Measurements from ENCODE around the gene DOCK10. TPM values are rescaled to one million over a fixed set of nuclear protein-coding genes. Genes with fewer than 3 reads are reported as not detected.

DOCK10 gene
- total RNA-seq, 1 donor from 2014 or later = 4.1 TPM

DNA sequence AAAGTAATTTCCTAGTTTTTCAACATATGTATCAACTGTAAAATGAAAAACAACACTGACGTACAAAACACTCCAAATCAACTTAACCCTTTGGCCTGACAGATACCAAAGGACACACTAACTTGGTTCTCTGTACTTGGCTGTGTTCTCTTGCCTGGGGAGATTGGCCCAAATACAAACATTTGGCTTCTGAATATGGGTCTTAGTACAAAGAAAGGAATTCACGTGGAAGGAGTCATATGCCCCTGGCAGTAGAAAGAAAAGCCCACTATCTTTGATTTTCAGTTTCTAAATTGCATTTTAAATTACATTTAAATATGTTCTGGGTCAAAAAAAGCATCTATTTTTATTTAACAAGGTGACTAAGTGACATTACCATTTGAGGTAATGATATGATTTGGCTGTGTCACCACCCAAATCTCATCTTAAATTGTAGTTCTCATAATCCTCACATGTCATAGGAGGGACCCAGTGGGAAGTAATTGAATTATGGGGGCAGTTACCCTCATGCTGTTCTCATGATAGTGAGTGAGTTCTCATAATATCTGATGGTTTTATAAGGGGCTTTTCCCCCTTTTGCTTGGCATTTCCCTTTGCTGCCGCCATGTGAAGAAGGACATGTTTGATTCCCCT, 172.6 kb downstream of the DOCK10 start:
- DNase-seq = no peak

DNA sequence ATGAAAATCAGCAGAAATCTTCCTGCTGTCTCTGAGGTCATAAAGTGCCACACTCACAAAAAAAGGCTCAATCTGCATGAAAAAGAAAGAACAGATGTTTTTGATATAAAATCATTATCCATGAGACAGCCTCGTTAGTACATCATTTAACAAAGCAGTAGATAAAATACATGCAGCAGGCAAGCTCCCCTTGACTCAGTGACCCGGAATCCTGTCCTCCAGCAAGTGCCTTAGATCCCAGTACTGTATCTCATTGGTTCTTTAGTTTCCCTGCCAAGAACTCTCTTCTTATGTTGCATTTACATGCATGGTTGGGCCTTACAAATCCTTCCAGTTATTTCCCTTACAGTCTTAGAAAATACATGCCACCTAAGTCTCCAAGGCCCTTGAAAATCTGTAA, 177.3 kb downstream of the DOCK10 start:
- no peak for DNase-seq

DNA sequence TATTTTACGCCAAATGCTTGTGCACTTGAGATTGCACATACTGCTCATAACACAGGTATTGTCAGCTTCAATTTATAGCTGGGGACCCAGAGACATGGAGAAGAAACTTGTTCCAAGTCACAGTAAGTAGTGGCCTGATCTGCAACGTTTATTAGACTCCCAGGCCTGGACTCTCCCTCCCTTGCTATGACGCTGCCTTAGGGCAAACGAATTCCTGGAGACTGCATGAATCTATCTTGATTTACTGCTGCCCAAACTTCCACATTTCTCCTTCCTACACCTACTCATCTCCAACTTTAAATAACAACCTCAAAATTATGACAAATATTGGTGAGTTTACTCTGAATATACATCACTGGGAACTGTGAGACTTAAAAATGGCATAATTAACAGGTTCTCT, 181.0 kb downstream of the DOCK10 start:
- DNase-seq = no peak

DNA sequence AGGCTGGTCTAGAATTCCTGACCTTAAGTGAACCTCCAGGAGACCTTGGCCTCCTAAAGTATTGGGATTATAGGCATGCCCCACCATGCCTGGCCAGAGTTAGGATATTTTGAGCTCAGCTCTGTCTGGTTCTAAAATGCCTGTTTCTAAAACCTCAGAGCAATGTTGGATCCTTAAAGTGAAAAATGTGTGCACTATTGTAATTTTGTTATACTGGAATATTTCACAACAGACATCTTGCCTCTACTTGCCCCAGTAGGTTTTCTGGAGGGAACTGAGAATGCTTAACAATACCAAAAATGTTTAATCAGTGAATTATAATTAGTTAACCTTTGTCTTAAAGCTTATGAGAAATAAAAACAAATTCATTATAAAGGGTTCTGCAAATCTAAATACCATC, 181.5 kb downstream of the DOCK10 start:
- no peak for DNase-seq

DNA sequence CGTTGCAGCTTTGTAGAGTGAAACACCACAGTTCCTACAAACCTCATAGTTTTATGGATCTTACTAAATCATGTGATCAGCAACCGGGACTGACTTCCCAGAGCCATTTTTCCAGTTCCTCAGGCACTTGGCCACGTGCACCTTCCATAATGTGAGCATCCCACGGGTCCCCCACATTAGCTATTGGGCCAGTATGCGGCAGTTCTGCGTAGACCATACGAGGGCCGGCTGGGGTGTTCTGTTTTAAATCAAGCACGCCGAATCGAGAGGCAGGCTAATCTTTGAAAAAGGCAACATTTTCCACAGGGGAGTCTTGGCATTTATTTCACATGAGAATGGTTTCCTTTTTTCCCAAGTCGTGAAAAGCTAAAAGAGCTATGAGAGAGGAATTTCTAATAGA, 190.5 kb downstream of the DOCK10 start:
- DNase-seq = no peak

DNA sequence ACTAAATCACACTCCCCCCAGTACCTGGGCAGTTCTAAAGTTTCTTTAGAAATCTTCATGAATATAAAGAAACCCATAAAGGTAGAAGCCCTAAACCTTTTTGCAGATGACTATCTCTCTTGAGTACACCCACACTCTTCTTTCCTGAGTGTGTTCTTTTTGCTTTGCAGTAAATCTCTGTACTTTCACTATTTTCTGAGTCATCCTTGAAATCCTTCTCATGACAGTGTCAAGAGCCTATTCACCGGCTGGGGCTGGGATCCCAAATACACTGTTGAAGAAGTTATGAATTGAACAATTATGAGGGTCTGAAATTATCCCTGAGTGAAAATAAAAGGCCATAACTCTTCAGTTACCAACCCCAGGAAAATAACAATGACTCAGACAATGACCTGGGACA, 192.2 kb downstream of the DOCK10 start:
- no peak for DNase-seq

DNA sequence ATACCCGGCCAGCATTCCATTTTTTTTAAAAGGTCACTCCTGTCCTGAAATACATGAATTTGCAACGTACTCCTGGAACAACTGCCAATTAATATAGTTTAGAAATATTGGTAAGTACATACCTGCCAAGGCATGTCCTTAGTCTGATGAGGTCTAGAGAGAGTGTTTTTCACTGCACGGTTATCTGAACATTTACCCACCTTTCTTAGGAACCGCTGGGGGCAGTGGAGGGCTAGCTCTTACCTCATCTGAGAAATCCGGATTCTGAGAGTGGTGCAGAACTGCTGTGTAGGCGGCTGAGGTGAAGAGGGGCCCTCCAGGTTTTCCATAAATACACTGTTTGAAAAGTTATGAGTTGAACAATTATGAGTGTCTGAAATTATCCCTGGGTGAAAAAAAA, 193.0 kb downstream of the DOCK10 start:
- peak; percentile 33 for DNase-seq

DNA sequence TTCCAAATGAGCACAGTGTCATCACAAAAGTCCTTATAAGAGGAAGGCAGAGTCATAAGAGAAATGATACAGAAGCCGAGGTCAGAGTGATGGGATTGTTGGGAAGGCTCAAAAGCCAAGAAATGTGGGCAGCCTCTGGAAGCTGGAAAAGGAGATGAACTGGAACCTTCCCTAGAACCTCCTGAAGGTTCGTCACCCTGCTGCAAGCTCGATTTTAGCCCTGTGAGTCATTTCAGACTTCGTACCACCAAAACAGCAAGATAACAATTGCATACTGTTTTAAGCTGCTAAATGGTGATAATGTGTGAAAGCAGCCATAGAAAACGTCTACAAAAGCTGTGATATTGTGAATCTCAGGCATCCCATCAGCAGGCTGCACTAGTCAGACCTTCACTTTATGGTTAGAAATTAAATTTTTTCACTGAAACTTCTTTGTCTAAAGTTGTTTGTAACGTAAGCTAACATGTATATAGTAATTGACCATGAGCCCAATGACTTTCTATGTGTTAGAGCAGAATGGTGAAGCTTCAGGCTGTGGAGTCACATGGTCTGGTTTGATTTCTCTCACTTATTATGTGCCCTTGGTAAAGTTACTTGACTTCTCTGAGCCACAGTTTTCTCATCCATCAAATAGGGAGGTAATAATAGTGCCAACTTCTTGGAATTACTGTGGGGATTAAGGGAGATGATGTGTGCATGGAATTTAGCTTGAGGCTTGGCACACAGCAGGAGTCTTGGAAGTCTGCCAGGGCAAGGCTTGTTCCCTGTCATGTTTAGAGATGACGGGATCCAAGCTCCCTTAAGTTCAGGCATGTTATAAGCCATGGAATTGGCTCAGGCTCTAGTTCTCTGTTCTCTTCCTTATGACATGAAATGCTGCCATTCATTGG, 194.1 kb downstream of the DOCK10 start:
- DNase-seq = peak; percentile 68

DNA sequence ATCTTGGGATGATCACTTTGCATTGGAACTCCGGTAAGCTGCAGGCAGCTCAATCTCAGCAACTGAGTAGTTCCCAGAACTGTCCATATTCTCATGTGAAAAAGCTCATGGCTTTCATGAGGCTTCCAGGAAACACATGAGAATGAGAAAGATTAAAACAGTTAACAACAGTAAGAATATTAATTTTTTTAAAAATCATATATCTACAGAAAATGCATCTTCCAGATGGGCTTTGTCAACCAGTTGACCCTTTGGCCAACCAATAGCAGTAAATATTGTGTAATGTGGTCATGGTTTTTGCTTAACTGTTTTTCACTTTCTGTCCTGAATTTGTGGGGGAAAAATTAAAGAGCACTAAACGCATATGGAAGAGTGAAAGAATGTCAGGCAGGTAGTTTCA, 194.9 kb downstream of the DOCK10 start:
- no peak for DNase-seq

DNA sequence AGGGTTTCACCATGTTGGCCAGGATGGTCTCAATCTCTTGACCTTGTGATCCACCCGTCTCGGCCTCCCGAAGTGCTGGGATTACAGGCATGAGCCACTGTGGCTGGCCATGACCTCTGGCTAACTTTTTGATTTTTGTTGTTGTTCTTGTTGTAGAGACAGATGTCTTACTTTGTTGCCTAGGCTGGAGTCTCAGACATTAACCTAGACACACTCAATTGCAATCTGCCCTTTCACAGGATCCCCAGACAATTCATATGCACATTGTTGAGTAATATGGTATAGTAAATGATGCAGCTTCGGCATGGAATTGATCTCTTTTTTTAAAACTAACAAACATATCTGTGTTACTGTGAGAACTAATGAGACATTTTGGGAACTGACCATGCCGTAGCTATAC, 195.6 kb downstream of the DOCK10 start:
- DNase-seq = no peak

DNA sequence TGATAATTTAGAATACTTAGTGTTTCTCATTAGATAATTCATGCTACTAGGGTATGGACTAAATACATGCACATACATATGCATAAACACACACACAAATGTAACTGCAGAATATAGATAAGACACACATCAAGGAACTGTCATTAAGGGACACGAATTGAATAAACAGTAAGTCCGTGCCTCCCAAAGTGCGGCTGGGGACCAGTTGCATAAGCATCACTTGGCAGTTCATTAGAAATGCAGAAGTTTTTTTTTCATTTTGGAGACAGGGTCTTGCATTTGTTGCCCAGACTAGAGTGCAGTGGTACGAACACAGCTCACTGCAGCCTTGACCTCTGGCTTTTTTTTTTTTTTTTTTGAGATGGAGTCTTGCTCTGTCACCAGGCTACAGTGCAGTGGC, 196.1 kb downstream of the DOCK10 start:
- no peak for DNase-seq

DNA sequence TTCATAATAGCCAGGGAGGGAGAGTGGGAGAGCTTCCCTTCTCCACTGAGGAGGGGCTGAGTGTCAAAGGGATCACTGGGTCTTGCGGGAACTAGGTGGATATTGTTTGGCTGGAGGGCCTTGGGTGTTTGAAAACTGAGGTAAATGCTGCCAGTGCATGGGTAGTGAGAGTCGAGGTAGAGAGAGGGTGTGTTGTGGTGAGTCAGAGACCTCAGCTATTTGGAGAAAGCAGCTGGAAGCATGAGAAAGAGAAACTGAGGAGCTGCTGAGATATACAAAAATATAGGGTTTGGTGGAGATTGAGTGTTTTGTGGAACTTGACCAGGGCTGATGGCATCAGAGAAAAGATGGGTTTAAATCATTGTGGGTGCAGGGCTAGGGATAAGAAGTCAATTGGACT, 199.1 kb downstream of the DOCK10 start:
- DNase-seq = no peak

DNA sequence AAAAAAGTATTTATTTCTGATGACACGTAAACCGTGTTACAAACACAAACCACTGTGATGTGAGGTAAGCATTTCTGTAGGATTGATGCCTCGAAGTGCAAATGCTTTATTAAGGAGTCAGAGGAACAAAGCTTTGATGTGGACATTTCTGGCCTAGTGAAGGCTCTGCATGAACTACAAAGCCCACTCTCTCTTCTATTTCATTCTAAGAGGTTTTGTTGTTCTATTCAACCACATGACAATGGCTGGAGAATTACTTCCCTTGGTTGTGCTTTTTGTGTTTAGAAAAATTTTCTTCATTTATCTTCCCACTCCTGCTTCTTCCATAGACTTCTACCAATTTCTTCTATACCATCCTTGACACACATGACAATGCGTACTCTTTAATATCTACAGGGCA, 200.4 kb downstream of the DOCK10 start:
- DNase-seq = no peak

DNA sequence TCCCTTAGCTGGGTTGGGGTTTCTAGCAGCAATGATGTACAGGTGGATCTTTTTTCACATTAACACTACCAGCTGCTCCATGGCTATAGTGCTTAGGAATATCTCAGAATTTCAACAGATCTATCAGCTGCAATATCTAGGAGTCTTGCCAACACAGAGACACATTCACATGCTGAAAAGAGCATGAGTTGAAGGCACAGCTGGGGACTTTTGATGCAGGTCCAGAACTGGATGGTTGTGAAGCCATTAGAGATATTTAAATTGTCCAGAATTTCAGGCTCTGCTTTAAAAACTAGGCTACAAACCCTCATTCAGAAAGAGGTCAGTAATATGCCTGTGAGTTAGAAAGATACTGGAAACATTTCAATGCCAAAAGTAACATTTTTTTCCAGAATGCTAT, 203.9 kb downstream of the DOCK10 start:
- DNase-seq = peak; percentile 53

DNA sequence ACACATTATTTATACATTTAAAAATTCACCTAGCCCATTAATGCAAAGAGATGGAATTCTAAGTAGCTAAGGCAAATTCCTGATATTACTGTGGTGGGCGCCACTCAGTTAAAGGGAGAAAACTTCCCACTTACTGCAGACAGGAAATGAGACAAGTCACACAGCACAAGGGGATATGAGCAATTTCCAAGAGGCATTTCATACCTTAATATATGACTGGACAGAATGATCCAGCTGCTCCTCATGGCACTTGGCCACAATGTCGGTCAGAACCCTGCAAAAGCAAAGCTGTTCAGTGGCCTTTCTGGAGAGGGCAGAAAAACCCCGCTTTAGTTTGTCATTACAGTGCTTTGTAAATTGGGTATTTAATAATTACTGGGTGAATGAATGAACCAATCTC, 204.7 kb downstream of the DOCK10 start:
- peak; percentile 97 for DNase-seq

DNA sequence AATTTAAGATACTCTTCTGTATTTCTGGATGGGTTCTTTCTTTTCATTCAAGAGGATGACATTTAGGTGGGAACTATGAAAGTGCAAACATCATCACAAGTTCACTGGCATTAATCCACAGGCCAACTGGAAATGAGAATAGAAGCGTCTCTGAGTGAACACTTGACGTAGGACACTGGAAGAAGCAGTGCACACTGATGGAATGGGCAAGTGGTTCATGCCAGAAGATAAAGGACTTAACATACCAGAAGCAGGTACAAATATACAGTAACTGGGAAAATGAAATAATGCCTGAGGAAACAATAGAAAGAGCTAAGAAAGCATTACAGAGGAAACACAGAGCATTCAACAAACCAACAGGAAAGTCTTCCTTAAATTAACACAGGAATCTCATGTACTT, 205.2 kb downstream of the DOCK10 start:
- DNase-seq = peak; percentile 72

DNA sequence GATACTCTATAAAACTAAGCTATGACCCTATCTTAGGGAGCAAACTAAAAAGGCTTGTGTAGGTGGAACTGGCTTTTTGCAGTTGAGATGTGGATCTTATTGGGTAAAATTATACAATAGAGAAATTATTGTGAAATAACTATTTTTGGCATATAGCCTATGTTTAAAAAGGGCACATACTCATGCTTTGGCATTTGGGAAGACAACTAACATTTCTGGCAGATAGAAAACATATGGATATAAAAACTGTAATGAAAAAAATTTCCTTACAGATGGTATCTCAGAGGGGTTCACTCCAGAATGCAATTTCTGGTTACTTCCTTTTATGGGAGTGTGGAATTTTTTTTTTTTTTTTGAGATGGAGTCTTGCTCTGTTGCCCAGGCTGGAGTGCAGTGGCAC, 206.0 kb downstream of the DOCK10 start:
- no peak for DNase-seq

DNA sequence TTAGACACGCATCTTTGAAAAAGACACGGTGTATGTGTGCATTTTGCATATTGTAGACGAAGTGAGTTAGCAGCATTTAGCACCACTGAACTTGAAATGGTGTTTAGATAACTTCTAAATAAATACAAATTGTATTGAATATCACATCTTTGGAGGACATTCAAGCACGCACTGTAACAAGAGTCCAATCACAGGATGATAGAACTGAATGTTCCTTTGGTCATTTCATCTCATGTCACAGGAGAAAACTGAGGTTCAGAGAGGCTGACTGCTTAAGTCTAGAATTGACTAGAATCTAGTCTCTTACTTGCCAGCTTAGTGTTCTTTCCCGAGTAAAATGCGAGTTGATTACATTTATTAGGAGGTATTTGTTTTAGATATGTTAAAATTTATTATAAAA, 206.9 kb downstream of the DOCK10 start:
- no peak for DNase-seq

DNA sequence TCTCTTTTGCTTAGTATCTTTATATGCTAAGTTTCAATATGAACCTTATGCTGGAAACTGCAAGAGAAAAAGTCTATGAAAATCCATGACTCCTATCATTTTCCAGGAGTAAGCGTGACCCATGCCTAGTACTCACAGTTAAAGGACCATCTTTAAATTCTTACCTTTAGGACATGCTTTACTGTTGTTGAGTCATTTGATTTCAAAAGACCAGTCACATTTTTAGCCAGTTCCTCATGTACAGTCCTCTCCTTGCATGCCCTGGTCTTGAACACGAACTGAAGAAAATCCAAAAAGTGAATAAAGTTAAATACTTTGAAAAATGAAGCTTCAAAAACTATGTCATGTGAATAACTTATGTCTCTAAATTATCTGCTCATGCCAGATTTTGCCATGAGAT, 208.3 kb downstream of the DOCK10 start:
- DNase-seq = no peak

DNA sequence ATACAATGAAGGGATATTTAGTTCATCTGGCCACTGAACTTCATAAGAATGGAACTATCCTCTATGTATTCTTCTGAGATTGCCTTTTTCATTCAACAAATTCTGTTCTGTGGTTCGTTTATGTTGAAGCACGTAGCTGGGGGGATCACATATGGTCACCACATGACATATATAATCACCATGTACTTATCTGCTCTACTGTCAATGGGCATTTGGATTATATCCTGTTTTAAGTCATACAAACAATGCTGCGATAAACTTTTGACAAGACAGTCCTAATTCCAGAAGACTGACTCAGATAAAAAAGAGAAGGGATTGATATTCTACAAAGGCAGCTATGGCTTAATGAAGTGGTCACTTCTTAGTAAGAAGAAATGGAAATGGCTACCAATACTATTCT, 210.1 kb downstream of the DOCK10 start:
- DNase-seq = no peak

DNA sequence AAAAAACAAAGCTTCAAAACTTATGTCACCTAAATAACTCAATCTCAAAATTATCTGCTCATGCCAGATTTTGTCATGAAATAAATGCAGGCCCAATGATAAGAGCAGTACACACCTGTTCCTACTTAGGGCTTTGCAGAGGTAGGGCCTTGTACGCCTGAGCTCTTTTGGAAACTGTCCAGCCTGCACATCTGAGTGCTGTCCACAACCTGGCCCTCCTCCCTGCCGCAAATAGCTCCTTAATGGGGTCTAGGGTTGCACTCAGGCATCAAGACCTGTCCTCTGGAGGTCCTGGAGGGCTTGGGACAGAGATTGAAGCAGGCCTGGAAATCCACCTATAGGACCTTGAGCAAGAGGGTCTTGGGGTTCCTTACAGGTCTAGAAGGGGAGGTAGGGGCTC, 210.7 kb downstream of the DOCK10 start:
- DNase-seq = no peak

DNA sequence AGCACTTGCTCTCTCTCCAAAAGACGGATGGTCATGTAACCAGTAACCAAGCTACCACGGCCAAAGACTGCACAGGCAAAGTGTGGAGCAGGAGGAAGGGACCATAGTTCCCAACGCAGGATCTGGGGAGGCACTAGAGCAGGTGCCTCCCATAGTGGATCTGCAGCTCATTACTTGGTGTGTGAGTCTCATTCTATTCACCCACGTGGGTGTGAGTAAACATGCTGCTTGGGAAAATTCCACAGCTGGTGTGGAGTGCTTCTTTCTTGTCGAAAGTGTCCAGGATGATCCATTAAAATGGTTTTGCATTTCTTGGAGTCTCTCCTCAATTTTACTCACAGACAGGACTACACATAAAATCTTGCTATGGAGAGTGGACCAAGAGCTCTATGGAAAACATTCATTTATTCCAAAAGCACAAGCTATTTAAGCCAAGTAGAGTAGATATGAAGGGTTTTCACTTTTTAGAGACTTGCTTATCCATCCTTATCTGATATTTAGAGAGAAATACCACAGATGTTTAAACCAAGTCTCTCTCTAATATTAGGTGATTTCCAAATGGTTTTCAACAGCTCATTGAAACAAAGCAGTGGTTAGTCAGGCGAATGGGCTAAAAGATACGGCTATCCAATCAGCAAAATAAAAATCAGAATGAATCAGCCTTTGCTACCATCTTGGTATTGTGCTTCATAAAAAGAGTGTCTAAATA, 221.8 kb downstream of the DOCK10 start:
- DNase-seq = no peak

DNA sequence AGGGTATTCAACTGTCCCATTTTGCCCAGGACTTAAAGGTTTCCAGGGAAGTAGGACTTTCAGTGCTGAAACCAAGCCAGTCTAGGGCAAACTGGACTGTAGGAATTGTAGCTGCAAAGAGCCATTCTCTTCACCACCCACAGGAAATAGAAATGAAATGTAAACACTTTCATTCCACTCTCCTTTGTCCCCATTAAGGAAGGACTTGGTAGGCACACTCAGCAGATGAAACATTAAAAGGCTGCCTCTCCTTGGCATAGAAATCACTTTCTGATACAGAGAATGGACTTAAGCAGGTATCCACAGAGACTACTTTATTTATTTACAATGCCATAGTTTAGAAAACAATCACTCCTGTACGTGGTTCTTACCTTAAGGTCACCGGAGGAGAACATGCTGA, 223.2 kb downstream of the DOCK10 start:
- DNase-seq = peak; percentile 48

DNA sequence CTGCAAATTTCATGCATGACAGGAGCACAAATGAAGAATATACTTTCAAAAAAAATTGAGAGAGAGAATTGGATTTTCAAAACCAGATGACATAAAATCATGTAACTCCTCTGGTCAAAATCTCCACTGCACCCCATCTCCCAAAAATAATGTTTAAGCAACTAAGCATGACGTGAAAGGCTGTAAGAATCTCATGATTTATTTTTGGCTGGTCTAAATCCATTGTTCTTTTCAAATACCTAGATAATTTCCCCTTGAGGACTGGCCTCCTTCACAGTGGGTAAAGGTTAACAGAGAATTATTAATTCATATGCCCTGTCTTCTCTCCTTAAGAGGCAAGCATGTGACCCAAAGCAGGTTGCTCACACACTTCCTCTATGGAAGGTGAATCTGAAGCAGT, 224.6 kb downstream of the DOCK10 start:
- DNase-seq = no peak

Data from dermis blood vessel endothelial cell (primary cell).